A549 (cell line): ENCODE measurements around the gene SMARCA4.

Experiments
- CEBPB ChIP-seq, 2 experiments: fragments of >200 bp in 1 of 2; sonication (Bioruptor Twin) in 1 of 2; formaldehyde crosslinking in 1 of 2; IDR thresholded peaks; 2 replicates each; pipeline ENCODE4 v1.6.1; 2012 to 2016
- CHD2 ChIP-seq: fragments of 150-350 bp; IDR thresholded peaks from 2 replicates; pipeline ENCODE4 v1.6.1; 2014; ENCODE audit warnings: low read length; ENCODE audit not compliant: partially characterized antibody
- EP300 ChIP-seq, 2 experiments: fragments of >200 bp; sonication (Bioruptor Twin); formaldehyde crosslinking; IDR thresholded peaks; 2 replicates in 1 of 2; 3 replicates in 1 of 2; pipeline ENCODE4 v1.6.1; 2016 to 2017
- ESRRA ChIP-seq: fragments of 150-350 bp; IDR thresholded peaks from 2 replicates; pipeline ENCODE4 v1.6.1; 2014; ENCODE audit warnings: mild to moderate bottlenecking, low read length, borderline replicate concordance
- HDAC2 ChIP-seq: fragments of 200-600 bp; sonication (generic); IDR thresholded peaks from 2 replicates; pipeline ENCODE4 v1.6.1; 2016
- MYC ChIP-seq: IDR thresholded peaks from 2 replicates; pipeline ENCODE4 v1.6.1; 2012; ENCODE audit warnings: mild to moderate bottlenecking, inconsistent platforms, low read length, improper control_type of control experiment, borderline replicate concordance
- PHF8 ChIP-seq: fragments of 200-600 bp; sonication (generic); IDR thresholded peaks from 2 replicates; pipeline ENCODE4 v1.6.1; 2016; ENCODE audit warnings: low read depth, mild to moderate bottlenecking, antibody characterized with exemption, moderate library complexity, borderline replicate concordance
- POLR2A ChIP-seq: IDR thresholded peaks from 2 replicates; pipeline ENCODE4 v1.6.1; 2012; ENCODE audit warnings: mild to moderate bottlenecking, low read length
- POLR2AphosphoS2 ChIP-seq: conservative IDR thresholded peaks from 2 replicates; pipeline ENCODE4 v1.6.1; 2012; ENCODE audit warnings: low read length, improper control_type of control experiment, inconsistent platforms
- RAD21 ChIP-seq, 2 experiments: fragments of >200 bp in 1 of 2; sonication (Bioruptor Twin) in 1 of 2; formaldehyde crosslinking in 1 of 2; IDR thresholded peaks in 1 of 2; conservative IDR thresholded peaks in 1 of 2; 2 replicates in 1 of 2; 3 replicates in 1 of 2; pipeline ENCODE4 v1.6.1; 2012 to 2018; ENCODE audit warnings: inconsistent platforms in 1 of 2
- REST ChIP-seq: fragments of 200-600 bp; sonication (generic); IDR thresholded peaks from 2 replicates; pipeline ENCODE4 v1.6.1; 2016; ENCODE audit warnings: antibody characterized with exemption, mild to moderate bottlenecking, moderate library complexity
- SMC3 ChIP-seq: fragments of >200 bp; sonication (Bioruptor Twin); formaldehyde crosslinking; IDR thresholded peaks from 3 replicates; pipeline ENCODE4 v1.6.1; 2018; ENCODE audit warnings: inconsistent platforms
- TF ChIP-seq, protein P1 (sequence below): fragments of >200 bp; sonication (Bioruptor Twin); formaldehyde crosslinking; IDR thresholded peaks from 3 replicates; pipeline ENCODE4 v1.5.1; 2016

- TF ChIP-seq CHD2 = no peak
- TF ChIP-seq MYC = no peak
- no peak for TF ChIP-seq SMC3
- TF ChIP-seq, protein P1, sequence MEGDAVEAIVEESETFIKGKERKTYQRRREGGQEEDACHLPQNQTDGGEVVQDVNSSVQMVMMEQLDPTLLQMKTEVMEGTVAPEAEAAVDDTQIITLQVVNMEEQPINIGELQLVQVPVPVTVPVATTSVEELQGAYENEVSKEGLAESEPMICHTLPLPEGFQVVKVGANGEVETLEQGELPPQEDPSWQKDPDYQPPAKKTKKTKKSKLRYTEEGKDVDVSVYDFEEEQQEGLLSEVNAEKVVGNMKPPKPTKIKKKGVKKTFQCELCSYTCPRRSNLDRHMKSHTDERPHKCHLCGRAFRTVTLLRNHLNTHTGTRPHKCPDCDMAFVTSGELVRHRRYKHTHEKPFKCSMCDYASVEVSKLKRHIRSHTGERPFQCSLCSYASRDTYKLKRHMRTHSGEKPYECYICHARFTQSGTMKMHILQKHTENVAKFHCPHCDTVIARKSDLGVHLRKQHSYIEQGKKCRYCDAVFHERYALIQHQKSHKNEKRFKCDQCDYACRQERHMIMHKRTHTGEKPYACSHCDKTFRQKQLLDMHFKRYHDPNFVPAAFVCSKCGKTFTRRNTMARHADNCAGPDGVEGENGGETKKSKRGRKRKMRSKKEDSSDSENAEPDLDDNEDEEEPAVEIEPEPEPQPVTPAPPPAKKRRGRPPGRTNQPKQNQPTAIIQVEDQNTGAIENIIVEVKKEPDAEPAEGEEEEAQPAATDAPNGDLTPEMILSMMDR = no peak
- TF ChIP-seq EP300 (IDR thresholded peaks at IDR 0.05) = no peak
- no peak for TF ChIP-seq POLR2A
- TF ChIP-seq ESRRA = no peak
- no peak for TF ChIP-seq HDAC2
- no peak for TF ChIP-seq REST
- TF ChIP-seq PHF8 = no peak
- no peak for TF ChIP-seq POLR2AphosphoS2
- no peak for TF ChIP-seq CEBPB (IDR thresholded peaks at IDR 0.05)
- TF ChIP-seq RAD21 (conservative IDR thresholded peaks at IDR 0.05 in 1 of 2, IDR thresholded peaks at IDR 0.05 in 1 of 2) = no peak
These were observed 3.0 kb downstream of the SMARCA4 start for GRCh38 chr19:10963865-10964264.
